SK-N-SH (cell line): ENCODE results near the gene SCARF1. TPM values are rescaled to one million over a fixed set of nuclear protein-coding genes. Genes with fewer than 3 reads are reported as not detected.

Experiments used
- CTCF ChIA-PET: fragments of 300-600, 350-600 bp; formaldehyde crosslinking; extraction: SDS; loops from one replicate; lab custom pipeline; 2021; lab: Yijun Ruan, JAX
- POLR2A ChIA-PET: fragments of 350-600 bp; sonication (Branson Sonifier 250); formaldehyde crosslinking; extraction: SDS; loops from one replicate; lab custom pipeline; 2020; ENCODE audit warnings: antibody characterized with exemption, inconsistent platforms; lab: Yijun Ruan, JAX
- DNase-seq: peaks from one replicate; pipeline ENCODE4 v3.0.0; 2012
- H2AFZ ChIP-seq: fragments of 200-600 bp; sonication (generic); 2 replicates; pipeline ENCODE4 v1.8.1; 2016; ENCODE audit warnings: antibody characterized with exemption, mild to moderate bottlenecking, low read depth
- H3F3A ChIP-seq: fragments of 200-600 bp; sonication (generic); replicated peaks from 2 replicates; pipeline ENCODE3; 2016; ENCODE audit warnings: antibody characterized with exemption, mild to moderate bottlenecking; ENCODE audit not compliant: insufficient read depth
- H3K27ac ChIP-seq, 2 experiments: fragments of 200-500 bp in 1 of 2; fragments of 200-600 bp in 1 of 2; sonication (Bioruptor generic) in 1 of 2; sonication (generic), shearing (Covaris generic) in 1 of 2; 2 replicates each; pipeline versions ENCODE4 v1.5.1 to v1.6.1; 2014 to 2016; ENCODE audit warnings: low read depth in 2 of 2, inconsistent platforms in 1 of 2, low read length in 1 of 2, mild to moderate bottlenecking in 1 of 2, mixed read lengths in 1 of 2
- H3K27me3 ChIP-seq: fragments of 200-600 bp; sonication (generic), shearing (Covaris generic); 2 replicates; pipeline ENCODE4 v1.6.1; 2016; ENCODE audit warnings: mixed run types; ENCODE audit not compliant: insufficient read depth
- H3K36me3 ChIP-seq, 2 experiments: fragments of 200-500 bp in 1 of 2; fragments of 200-600 bp in 1 of 2; sonication (Bioruptor generic) in 1 of 2; sonication (generic) in 1 of 2; replicated peaks in 1 of 2; 2 replicates each; pipeline versions ENCODE3 to v1.5.1; 2014 to 2016; ENCODE audit warnings: low read length in 1 of 2, mild to moderate bottlenecking in 1 of 2; ENCODE audit not compliant: insufficient read depth in 2 of 2, control insufficient read depth in 1 of 2
- H3K4me1 ChIP-seq, 2 experiments: fragments of 200-500 bp in 1 of 2; fragments of 200-600 bp in 1 of 2; sonication (Bioruptor generic) in 1 of 2; sonication (generic), shearing (Covaris generic) in 1 of 2; 2 replicates each; pipeline versions ENCODE4 v1.5.1 to v1.6.1; 2014 to 2016; ENCODE audit warnings: low read depth in 1 of 2, low read length in 1 of 2, mixed run types in 1 of 2; ENCODE audit not compliant: insufficient read depth in 2 of 2, control insufficient read depth in 1 of 2
- H3K4me2 ChIP-seq: fragments of 200-600 bp; sonication (generic), shearing (Covaris generic); 2 replicates; pipeline ENCODE4 v1.6.1; 2017; ENCODE audit warnings: mixed run types
- H3K4me3 ChIP-seq, 2 experiments: fragments of 200-500 bp in 1 of 2; fragments of 200-600 bp in 1 of 2; sonication (Bioruptor generic) in 1 of 2; sonication (generic), shearing (Covaris generic) in 1 of 2; 2 replicates each; pipeline versions ENCODE4 v1.5.1 to v1.8.1; 2014 to 2016; ENCODE audit warnings: low read depth in 2 of 2, inconsistent platforms in 1 of 2, low read length in 1 of 2, mild to moderate bottlenecking in 1 of 2, mixed read lengths in 1 of 2, moderate library complexity in 1 of 2
- H3K79me2 ChIP-seq: fragments of 200-600 bp; sonication (generic); 2 replicates; pipeline ENCODE4 v1.8.1; 2017; ENCODE audit warnings: mild to moderate bottlenecking; ENCODE audit not compliant: insufficient read depth
- H3K9ac ChIP-seq: fragments of 200-600 bp; sonication (generic); 2 replicates; pipeline ENCODE4 v1.6.1; 2017; ENCODE audit warnings: mixed run types
- H3K9me2 ChIP-seq: fragments of 200-600 bp; sonication (generic); 2 replicates; pipeline ENCODE4 v1.6.1; 2017; ENCODE audit warnings: mixed run types
- H3K9me3 ChIP-seq: fragments of 200-600 bp; sonication (generic); 2 replicates; pipeline ENCODE4 v1.6.1; 2017; ENCODE audit warnings: mixed run types, mild to moderate bottlenecking, moderate library complexity
- H4K20me1 ChIP-seq: fragments of 200-600 bp; sonication (generic); 2 replicates; pipeline ENCODE4 v1.6.1; 2017; ENCODE audit warnings: mild to moderate bottlenecking, mixed run types; ENCODE audit not compliant: insufficient read depth
- CTCF ChIP-seq: fragments of 200-600 bp; sonication (generic); IDR thresholded peaks from 2 replicates; pipeline ENCODE4 v1.6.1; 2017; ENCODE audit warnings: antibody characterized with exemption, mild to moderate bottlenecking, moderate library complexity
- MXI1 ChIP-seq: IDR thresholded peaks from 2 replicates; pipeline ENCODE4 v1.6.1; 2012; ENCODE audit warnings: mild to moderate bottlenecking, low read depth, low read length, improper control_type of control experiment
- POLR2AphosphoS5 ChIP-seq: IDR thresholded peaks from 2 replicates; pipeline ENCODE4 v1.6.1; 2012; ENCODE audit warnings: low read depth, low read length
- USF2 ChIP-seq: fragments of 150-350 bp; IDR thresholded peaks from 2 replicates; pipeline ENCODE4 v1.6.1; 2017; ENCODE audit warnings: antibody characterized with exemption, low read length, low read depth, borderline replicate concordance
- WGBS: methylation state at CpG from one replicate; pipeline ENCODE4 v1.1.6; 2017; ENCODE audit warnings: low lambda C conversion rate; 5-methylcytosine and 5-hydroxymethylcytosine counted together
- polyA plus RNA-seq, 3 experiments: library from polyadenylated mRNA; depleted of rRNA; stranded (reverse); fragments of >200 nt; gene quantifications; 2 replicates each; pipeline ENCODE4 v1.2.3, GENCODE V29; 2012

SCARF1 gene
- polyA plus RNA-seq, 1 of the 3 experiments (the other 2 are of a cell fraction): 0.39 TPM

GRCh38 chr17:1643293-1643998 lies 2.1 kb downstream of the SCARF1 start:
- WGBS: 7% methylated on average over 22 of the region's 90 CpGs
- peaks cover 13 to 28% of the 10 kb centered on the region in 2 experiments; a peak in 2 of 4 replicates for H3K4me1 ChIP-seq
- peak overlapping the region in 1 of 2 experiments; percentile 46; a peak in 2 of 4 replicates for H3K4me3 ChIP-seq
- peaks cover 5% of the 10 kb centered on the region for H3F3A ChIP-seq
- TF ChIP-seq USF2: no peak
- 0 out of 2 replicates have a peak, but pooled peaks have one; percentile 51 for TF ChIP-seq MXI1
- peak; percentile 19; the same call in 1 of the 2 replicates for TF ChIP-seq CTCF
- TF ChIP-seq, all 33 proteins: peak for 2
- Histone ChIP-seq H2AFZ (no peak overlapping the region), H3K27ac (no peak overlapping the region), H3K27me3 (no peaks in the 10 kb centered on the region), H3K9ac (no peak overlapping the region), H3K79me2 (no peaks in the 10 kb centered on the region), H3K9me3 (no peaks in the 10 kb centered on the region), H3K36me3 (no peaks in the 10 kb centered on the region), H4K20me1 (no peaks in the 10 kb centered on the region), H3K4me2 (peak overlapping the region; percentile 12; the same call in 1 of the 2 replicates), H3K9me2 (no peaks in the 10 kb centered on the region)
- ChIA-PET CTCF (interaction anchor here (0.9 to 1.6 kb wide), 8 partner anchors 12 to 246 kb away, joined by 3 to 14 read pairs (median 4); partner anchors contain the start of genes INPP5K and SLC43A2), POLR2A (no interaction called here)
- peak; percentile 89 for DNase-seq

GRCh38 chr17:1641065-1641403 lies 4.5 kb downstream of the SCARF1 start:
- WGBS: 65% methylated on average over 11 of the region's 12 CpGs
- peaks cover 13 to 24% of the 10 kb centered on the region in 2 experiments; a peak in 2 of 4 replicates for H3K4me1 ChIP-seq
- no peaks in the 10 kb centered on the region for H3K27me3 ChIP-seq
- H3F3A ChIP-seq: peaks cover 5% of the 10 kb centered on the region
- H3K9me3 ChIP-seq: no peaks in the 10 kb centered on the region
- H4K20me1 ChIP-seq: no peaks in the 10 kb centered on the region
- peak overlapping the region in 1 of 2 experiments; percentile 8; a peak in 1 of 4 replicates for H3K27ac ChIP-seq
- H2AFZ ChIP-seq: no peak overlapping the region
- H3K4me3 ChIP-seq: no peak overlapping the region
- H3K4me2 ChIP-seq: no peak overlapping the region
- H3K79me2 ChIP-seq: no peaks in the 10 kb centered on the region
- TF ChIP-seq CTCF: peak; percentile 23; the same call in 1 of the 2 replicates
- no peak for TF ChIP-seq POLR2AphosphoS5
- TF ChIP-seq, all 33 proteins: peak for 1
- peak; percentile 36 for DNase-seq
- Histone ChIP-seq H3K36me3 (no peaks in the 10 kb centered on the region), H3K9me2 (no peaks in the 10 kb centered on the region), H3K9ac (no peak overlapping the region)
- ChIA-PET POLR2A (no interaction called here), CTCF (interaction anchor here (2.4 to 3.5 kb wide), 3 partner anchors 8 to 67 kb away, joined by 8 to 18 read pairs (median 15); partner anchors contain the start of genes RILP and SLC43A2)
